Measurements from ENCODE around the gene CCDC9B. TPM values are rescaled to one million over a fixed set of nuclear protein-coding genes. Genes with fewer than 3 reads are reported as not detected.

The CCDC9B gene
- total and polyA plus RNA-seq, 2 donors (not counting 1 experiment from before 2014, with no cell fraction given), result 2.0 to 38.0 TPM

- peaks cover 56% of the 10 kb centered on the region for H3K27me3 ChIP-seq (ENCODE audit: control insufficient read depth, insufficient read depth, low read length)
- no peaks in the 10 kb centered on the region for H3K9me3 ChIP-seq (ENCODE audit: control insufficient read depth, insufficient read depth, low read depth, low read length)
- no peak overlapping the region for H3K27ac ChIP-seq (ENCODE audit: insufficient read depth, low read length)
- H3K4me3 ChIP-seq (replicated peaks in 1 of 4; ENCODE audit: control extremely low read depth in 1 of 4, insufficient read depth in 1 of 4, low read depth in 3 of 4, low read length in 4 of 4), result peak overlapping the region in 2 of 4 experiments; percentile 7 to 38
- TF ChIP-seq EZH2 (IDR thresholded peaks at IDR 0.05; ENCODE audit: low read length, missing control alignments), result no peak
- no peak for TF ChIP-seq CTCF (conservative IDR thresholded peaks at IDR 0.05 in 1 of 2, IDR thresholded peaks at IDR 0.05 in 1 of 2; ENCODE audit: low read depth in 1 of 2, low read length in 2 of 2)
- H3K79me2 ChIP-seq (ENCODE audit: control insufficient read depth, insufficient read depth, low read length), result no peaks in the 10 kb centered on the region
- no peaks in the 10 kb centered on the region for H4K20me1 ChIP-seq (ENCODE audit: control insufficient read depth, extremely low read depth, insufficient read depth, low read length)
- H3K9ac ChIP-seq (ENCODE audit: insufficient read depth, low read length), result no peak overlapping the region
- no peaks in the 10 kb centered on the region for H3K36me3 ChIP-seq (ENCODE audit: control insufficient read depth, insufficient read depth, low read length)
- peak overlapping the region; percentile 71 for H3K4me2 ChIP-seq (ENCODE audit: extremely low read depth, insufficient read depth, low read length)
- no peak for DNase-seq (ENCODE audit: low read depth in 2 of 2)
- peaks cover 2% of the 10 kb centered on the region for H3K4me1 ChIP-seq (ENCODE audit: control insufficient read depth, extremely low read depth, insufficient read depth, low read length)
- H2AFZ ChIP-seq (ENCODE audit: low read length), result no peak overlapping the region
Measured at GRCh38 chr15:40281801-40282146, 59.0 kb downstream of the CCDC9B start.

Other genes starting within 250 kb of the CCDC9B start
- 8.6 and 9.5 TPM in 2 replicates for gene BMF, start 232.1 kb downstream of the CCDC9B start, total RNA-seq
- gene BMF, start 232.1 kb downstream of the CCDC9B start, polyA plus RNA-seq, result 2.2 TPM in 2 replicates
- 2.1 and 5.4 TPM in 2 replicates for gene BUB1B, start 179.9 kb downstream of the CCDC9B start, total RNA-seq
- gene BUB1B, start 179.9 kb downstream of the CCDC9B start, polyA plus RNA-seq, result 6.9 and 23.9 TPM in 2 replicates
- under 0.01 TPM in 1 of 2 replicates, not detected in the other for gene PAK6, start 101.9 kb downstream of the CCDC9B start, total RNA-seq
- gene PAK6, start 101.9 kb downstream of the CCDC9B start, polyA plus RNA-seq, result 0.03 and 0.05 TPM in 2 replicates
- gene ANKRD63, start 57.9 kb downstream of the CCDC9B start, total RNA-seq, result not detected in 2 replicates
- not detected in 2 replicates for gene ANKRD63, start 57.9 kb downstream of the CCDC9B start, polyA plus RNA-seq
- under 0.01 TPM in 2 replicates for gene PLCB2, start 33.0 kb downstream of the CCDC9B start, total RNA-seq
- 0.33 and 0.40 TPM in 2 replicates for gene PLCB2, start 33.0 kb downstream of the CCDC9B start, polyA plus RNA-seq
- gene INAFM2, start 17.2 kb downstream of the CCDC9B start, total RNA-seq, result 8.9 and 9.2 TPM in 2 replicates
- gene INAFM2, start 17.2 kb downstream of the CCDC9B start, polyA plus RNA-seq, result 8.2 and 11.0 TPM in 2 replicates
- not detected in 2 replicates for gene PHGR1, start 10.1 kb upstream of the CCDC9B start, total RNA-seq
- not detected in 2 replicates for gene PHGR1, start 10.1 kb upstream of the CCDC9B start, polyA plus RNA-seq
- gene DISP2, start 17.3 kb upstream of the CCDC9B start, total RNA-seq, result under 0.01 and 0.26 TPM in 2 replicates
- 0.11 and 0.43 TPM in 2 replicates for gene DISP2, start 17.3 kb upstream of the CCDC9B start, polyA plus RNA-seq
- 15.7 and 30.9 TPM in 2 replicates for gene KNSTRN, start 41.8 kb upstream of the CCDC9B start, total RNA-seq
- 22.5 and 45.3 TPM in 2 replicates for gene KNSTRN, start 41.8 kb upstream of the CCDC9B start, polyA plus RNA-seq
- 40.1 and 61.8 TPM in 2 replicates for gene IVD, start 64.9 kb upstream of the CCDC9B start, total RNA-seq
- 37.9 and 43.0 TPM in 2 replicates for gene IVD, start 64.9 kb upstream of the CCDC9B start, polyA plus RNA-seq
- gene BAHD1, start 100.0 kb upstream of the CCDC9B start, total RNA-seq, result 4.4 and 5.6 TPM in 2 replicates
- 3.3 and 4.7 TPM in 2 replicates for gene BAHD1, start 100.0 kb upstream of the CCDC9B start, polyA plus RNA-seq
- gene CHST14, start 130.0 kb upstream of the CCDC9B start, total RNA-seq, result 6.7 and 7.4 TPM in 2 replicates
- gene CHST14, start 130.0 kb upstream of the CCDC9B start, polyA plus RNA-seq, result 18.1 and 18.8 TPM in 2 replicates
- 14.4 and 14.5 TPM in 2 replicates for gene CCDC32, start 224.1 kb upstream of the CCDC9B start, total RNA-seq
- gene CCDC32, start 224.1 kb upstream of the CCDC9B start, polyA plus RNA-seq, result 15.6 and 20.7 TPM in 2 replicates
- 11.6 and 13.1 TPM in 2 replicates for gene RPUSD2, start 228.4 kb upstream of the CCDC9B start, total RNA-seq
- gene RPUSD2, start 228.4 kb upstream of the CCDC9B start, polyA plus RNA-seq, result 4.9 and 6.5 TPM in 2 replicates